ENCODE results near the gene DNAAF1.
"Not testable (repeated sequence)": the region's sequence is repeated elsewhere in the genome, so short reads cannot be mapped to it uniquely, and the experiment has no call there.

- TF ChIP-seq, protein P1, sequence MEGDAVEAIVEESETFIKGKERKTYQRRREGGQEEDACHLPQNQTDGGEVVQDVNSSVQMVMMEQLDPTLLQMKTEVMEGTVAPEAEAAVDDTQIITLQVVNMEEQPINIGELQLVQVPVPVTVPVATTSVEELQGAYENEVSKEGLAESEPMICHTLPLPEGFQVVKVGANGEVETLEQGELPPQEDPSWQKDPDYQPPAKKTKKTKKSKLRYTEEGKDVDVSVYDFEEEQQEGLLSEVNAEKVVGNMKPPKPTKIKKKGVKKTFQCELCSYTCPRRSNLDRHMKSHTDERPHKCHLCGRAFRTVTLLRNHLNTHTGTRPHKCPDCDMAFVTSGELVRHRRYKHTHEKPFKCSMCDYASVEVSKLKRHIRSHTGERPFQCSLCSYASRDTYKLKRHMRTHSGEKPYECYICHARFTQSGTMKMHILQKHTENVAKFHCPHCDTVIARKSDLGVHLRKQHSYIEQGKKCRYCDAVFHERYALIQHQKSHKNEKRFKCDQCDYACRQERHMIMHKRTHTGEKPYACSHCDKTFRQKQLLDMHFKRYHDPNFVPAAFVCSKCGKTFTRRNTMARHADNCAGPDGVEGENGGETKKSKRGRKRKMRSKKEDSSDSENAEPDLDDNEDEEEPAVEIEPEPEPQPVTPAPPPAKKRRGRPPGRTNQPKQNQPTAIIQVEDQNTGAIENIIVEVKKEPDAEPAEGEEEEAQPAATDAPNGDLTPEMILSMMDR (conservative IDR thresholded peaks at IDR 0.05; ENCODE audit: low read depth, low read length) = not testable (repeated sequence)
- not testable (repeated sequence) for TF ChIP-seq EZH2 (IDR thresholded peaks at IDR 0.05; ENCODE audit: borderline replicate concordance, low read depth, low read length, poor library complexity, severe bottlenecking)
Measured at GRCh38 chr16:84204551-84204950, 59.4 kb downstream of the DNAAF1 start.
